HG03457 (cell line): ENCODE measurements around the gene SYT13.

Source experiments
- ATAC-seq: cut with Tn5 transposase; IDR thresholded peaks from one replicate; pipeline ENCODE4 v1.9.1; 2021; ENCODE audit warnings: moderate number of reproducible peaks; ENCODE audit not compliant: unreplicated experiment

SYT13 gene

GRCh38 chr11:45224766-45225165, 61.4 kb downstream of the SYT13 start:
- no peak for ATAC-seq

GRCh38 chr11:45223496-45223895, 62.6 kb downstream of the SYT13 start:
- no peak for ATAC-seq

DNA sequence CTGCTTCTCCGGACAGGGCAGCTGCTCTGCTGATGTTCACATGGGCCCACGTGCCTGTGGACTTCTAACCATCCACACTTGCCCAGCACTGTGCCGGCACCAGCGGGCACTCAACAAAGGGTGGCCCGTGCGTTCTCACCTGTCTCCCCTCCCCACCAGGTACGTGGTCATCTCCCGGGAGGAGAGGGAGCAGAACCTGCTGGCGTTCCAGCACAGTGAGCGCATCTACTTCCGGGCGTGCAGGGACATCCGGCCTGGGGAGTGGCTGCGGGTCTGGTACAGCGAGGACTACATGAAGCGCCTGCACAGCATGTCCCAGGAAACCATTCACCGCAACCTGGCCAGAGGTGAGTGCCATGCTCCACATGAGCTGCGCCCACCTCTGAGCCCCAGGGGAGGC, 66.7 kb downstream of the SYT13 start:
- ATAC-seq: no peak

GRCh38 chr11:45218705-45219104, 67.4 kb downstream of the SYT13 start:
- no peak for ATAC-seq

- ATAC-seq: no peak
Measured at GRCh38 chr11:45217991-45218390, 68.2 kb downstream of the SYT13 start.

GRCh38 chr11:45216901-45217300, 69.2 kb downstream of the SYT13 start:
- ATAC-seq: no peak

DNA sequence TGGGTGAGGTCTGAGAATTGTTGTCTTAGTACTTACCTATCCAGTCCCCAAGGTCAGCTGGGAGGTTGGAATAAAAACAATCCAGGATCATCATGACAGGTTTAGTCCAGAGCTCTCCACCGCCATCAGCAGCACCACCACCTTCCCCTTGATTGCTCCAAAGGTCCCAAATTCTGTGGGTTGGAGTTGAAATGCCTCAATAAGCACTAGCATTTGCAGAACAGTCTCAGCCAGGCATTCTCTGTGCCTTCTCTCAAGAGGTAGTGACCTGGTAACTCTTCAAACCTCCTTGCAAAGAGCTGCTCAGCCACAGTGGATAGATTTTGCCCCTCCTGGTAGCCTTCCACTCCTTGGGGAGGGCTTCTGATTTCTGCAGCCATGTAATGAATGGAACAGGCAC, 70.1 kb downstream of the SYT13 start:
- ATAC-seq: no peak

DNA sequence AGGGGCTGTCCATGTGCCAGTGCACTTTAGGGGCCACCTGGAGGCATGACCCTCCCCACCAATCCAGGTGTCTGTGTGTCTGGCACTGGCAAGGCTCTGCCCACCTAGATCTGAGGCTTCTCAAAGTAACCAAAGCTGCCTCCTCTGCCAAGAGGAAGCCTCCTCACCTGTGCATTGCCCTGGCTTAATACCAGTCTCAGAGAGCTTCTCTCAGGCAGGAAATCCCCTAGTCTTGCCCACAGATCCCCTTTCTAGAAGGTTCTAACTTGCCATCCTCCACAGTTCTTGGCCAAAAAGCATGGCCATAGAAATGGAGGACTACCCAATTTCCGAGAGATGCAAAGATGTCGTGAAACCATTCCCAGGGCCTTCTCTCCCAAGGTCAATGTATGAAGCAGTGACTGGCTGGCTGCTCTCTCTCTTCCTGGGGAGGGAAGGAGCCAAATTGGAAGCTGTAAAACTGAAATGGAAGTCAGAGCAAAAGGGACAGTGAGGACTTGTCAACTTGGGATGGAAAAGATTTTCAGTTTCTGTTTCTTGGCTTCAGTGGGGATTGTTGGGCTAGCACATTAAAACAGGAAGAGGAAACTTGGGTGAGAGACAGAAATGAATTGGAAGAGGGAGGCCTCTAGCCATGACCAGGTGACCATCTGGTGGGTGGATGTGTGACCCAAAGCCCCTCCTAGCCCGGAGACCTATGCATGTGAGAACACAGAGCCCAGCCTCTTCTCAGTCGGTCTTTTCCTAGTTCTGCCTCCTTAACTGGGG, 70.9 kb downstream of the SYT13 start:
- ATAC-seq: no peak

- no peak for ATAC-seq
Measured at GRCh38 chr11:45213717-45214116, 72.4 kb downstream of the SYT13 start.

- ATAC-seq: no peak
Measured at GRCh38 chr11:45213316-45213665, 72.8 kb downstream of the SYT13 start.

- ATAC-seq: no peak
Measured at GRCh38 chr11:45212566-45213315, 73.4 kb downstream of the SYT13 start.

- ATAC-seq: no peak
Measured at GRCh38 chr11:45211732-45212131, 74.4 kb downstream of the SYT13 start.

DNA sequence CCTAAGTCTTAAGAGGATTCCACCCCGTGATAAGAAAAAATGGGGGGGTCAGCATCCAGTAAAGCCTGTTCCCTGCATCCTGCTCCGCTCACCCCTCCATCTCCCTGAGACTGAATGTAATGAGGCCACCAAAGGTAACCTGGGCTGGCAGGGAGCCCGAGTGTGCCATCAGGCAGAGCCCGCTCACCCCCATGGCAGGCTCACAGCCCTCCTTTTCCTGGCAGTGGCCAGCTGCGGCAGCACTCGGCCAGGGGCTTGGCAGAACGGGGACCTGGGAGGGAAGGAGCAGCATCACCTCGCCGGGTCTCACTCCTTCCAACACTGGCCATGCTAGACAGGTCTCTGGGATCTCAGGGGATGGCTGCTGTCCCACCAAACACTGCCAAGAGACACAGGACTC, 75.3 kb downstream of the SYT13 start:
- ATAC-seq: no peak

DNA sequence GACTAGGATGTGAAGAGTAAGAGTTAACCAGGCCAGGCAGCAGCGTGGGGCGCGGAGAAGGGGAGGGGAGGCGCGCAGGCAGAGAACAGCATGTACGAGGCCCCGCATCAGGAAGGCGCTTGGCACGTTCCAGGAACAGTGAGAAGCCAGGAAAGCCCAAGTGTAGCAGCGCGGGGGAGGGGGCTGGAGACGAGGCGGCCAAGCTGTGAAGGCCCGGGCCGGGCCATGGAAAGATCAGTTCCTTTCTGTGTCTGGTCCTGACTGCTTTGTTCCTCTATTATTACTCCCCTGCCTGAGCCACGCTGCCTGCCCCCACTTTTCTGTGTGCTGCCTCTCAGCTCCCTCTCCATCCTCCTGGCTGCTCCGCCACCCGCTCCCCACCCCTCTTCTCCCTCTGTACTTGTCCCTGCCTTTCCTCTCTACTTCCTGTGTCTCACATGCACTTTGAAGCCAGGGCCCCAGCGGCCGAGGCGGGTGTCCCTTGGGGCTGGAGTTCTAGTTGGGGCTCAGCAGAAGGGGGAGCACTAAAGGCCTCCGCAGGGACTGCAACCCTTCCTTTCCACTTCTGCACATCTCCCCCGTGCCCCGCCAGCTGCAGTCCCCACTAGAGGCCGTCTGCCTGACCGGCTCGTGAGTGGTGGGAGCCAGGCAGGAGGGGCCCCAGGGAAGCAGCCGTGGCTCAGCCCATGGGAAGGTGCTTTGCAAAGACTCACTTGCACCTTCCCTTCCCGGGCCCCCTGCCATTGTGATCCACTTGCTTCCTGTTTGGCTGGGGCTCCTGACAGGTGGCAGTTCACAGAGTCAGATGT, 76.0 kb downstream of the SYT13 start:
- ATAC-seq: no peak

DNA sequence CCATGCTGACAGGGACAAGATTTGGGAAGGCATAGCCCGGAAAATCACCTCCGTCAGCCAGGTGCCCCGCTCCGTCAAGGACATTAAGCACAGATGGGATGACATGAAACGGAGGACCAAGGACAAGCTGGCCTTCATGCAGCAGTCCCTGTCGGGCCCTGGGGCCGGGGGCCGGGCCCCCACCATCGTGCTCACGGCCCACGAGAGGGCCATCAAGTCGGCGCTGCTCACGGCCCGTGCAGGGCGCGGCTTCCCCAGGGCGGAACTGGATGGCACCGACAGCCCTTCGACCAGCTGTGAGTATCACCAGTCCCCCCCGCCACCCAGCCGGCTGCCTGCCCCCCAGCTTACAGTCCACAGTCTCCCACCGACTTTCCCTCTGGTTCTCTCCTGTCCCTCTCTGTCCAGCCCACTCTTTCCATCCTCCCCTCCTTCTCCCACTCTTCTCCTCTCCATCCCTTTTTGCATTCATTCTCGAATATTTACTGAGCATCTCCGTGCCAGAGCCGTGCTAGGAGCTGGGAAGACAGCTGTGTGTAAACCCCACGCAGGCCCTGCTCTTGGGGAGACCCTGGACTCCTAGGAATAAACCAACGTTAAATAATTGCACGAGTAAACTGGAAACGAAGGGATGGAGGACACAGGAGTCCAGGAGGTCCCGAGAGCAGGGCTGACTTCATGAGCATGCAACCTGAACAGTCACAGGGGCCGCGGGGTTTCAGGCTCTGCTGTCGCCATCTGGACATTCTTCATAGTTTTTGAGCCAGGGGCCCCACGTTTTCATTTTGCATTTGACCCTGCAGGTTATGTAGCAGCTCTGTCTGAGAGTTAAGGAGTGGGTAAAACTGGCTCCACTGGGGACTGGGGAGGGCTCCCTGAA, 76.9 kb downstream of the SYT13 start:
- no peak for ATAC-seq

GRCh38 chr11:45208135-45208534, 78.0 kb downstream of the SYT13 start:
- no peak for ATAC-seq

GRCh38 chr11:45205978-45206377, 80.2 kb downstream of the SYT13 start:
- ATAC-seq: no peak

- ATAC-seq: no peak
Measured at GRCh38 chr11:45204761-45205160, 81.4 kb downstream of the SYT13 start.

GRCh38 chr11:45193695-45194094, 92.4 kb downstream of the SYT13 start:
- no peak for ATAC-seq
